ENCODE data around the gene P3H3. TPM values are rescaled to one million over a fixed set of nuclear protein-coding genes. Genes with fewer than 3 reads are reported as not detected.

The P3H3 gene
- total and polyA plus RNA-seq, 9 of the 15 experiments (the other 6 are each of a cell fraction or from before 2014, with no cell fraction given), result 0.03 to 15.0 (median 4.8) TPM

DNA sequence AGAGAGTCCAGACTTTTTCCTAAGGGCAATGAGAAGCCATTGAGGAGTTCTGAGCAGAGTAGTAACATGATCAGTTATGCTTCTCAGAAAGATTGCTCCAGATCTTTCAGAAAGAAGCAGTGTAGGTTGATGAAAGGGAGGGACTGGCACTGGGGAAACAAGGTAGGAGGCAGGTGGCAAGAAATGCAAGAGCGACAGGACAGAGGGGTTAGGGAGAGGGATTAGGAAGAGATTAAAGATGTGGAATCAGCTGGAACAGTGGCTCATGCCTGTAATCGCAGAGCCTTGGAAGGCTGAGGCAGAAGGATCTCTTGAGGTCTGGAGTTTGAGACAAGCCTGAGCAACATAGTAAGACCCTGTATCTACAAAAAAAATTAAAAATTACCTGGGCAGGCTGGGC lies 19.5 kb downstream of the P3H3 start (continued):
- TF ChIP-seq, protein P1, sequence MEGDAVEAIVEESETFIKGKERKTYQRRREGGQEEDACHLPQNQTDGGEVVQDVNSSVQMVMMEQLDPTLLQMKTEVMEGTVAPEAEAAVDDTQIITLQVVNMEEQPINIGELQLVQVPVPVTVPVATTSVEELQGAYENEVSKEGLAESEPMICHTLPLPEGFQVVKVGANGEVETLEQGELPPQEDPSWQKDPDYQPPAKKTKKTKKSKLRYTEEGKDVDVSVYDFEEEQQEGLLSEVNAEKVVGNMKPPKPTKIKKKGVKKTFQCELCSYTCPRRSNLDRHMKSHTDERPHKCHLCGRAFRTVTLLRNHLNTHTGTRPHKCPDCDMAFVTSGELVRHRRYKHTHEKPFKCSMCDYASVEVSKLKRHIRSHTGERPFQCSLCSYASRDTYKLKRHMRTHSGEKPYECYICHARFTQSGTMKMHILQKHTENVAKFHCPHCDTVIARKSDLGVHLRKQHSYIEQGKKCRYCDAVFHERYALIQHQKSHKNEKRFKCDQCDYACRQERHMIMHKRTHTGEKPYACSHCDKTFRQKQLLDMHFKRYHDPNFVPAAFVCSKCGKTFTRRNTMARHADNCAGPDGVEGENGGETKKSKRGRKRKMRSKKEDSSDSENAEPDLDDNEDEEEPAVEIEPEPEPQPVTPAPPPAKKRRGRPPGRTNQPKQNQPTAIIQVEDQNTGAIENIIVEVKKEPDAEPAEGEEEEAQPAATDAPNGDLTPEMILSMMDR (IDR thresholded peaks at IDR 0.05 in 2 of 3, conservative IDR thresholded peaks at IDR 0.05 in 1 of 3; ENCODE audit: insufficient read depth in 2 of 3, low read depth in 1 of 3, low read length in 3 of 3), result no peak
- TF ChIP-seq MCM7 (IDR thresholded peaks at IDR 0.05), result no peak
- no peak for TF ChIP-seq HIVEP1 (CRISPR knock-in tag; IDR thresholded peaks at IDR 0.05)
- no peak for TF ChIP-seq NBN (IDR thresholded peaks at IDR 0.05; ENCODE audit: low read depth)
- no peak for TF ChIP-seq YY1 (IDR thresholded peaks at IDR 0.05; ENCODE audit: borderline replicate concordance in 1 of 3, control insufficient read depth in 1 of 3, extremely low read depth in 1 of 3, insufficient read depth in 3 of 3, insufficient read length in 1 of 3, insufficient replicate concordance in 2 of 3, low read depth in 1 of 3, low read length in 2 of 3)
- no peak for TF ChIP-seq HOXB6 (CRISPR knock-in tag; IDR thresholded peaks at IDR 0.05; ENCODE audit: borderline replicate concordance)
- TF ChIP-seq, protein P2, sequence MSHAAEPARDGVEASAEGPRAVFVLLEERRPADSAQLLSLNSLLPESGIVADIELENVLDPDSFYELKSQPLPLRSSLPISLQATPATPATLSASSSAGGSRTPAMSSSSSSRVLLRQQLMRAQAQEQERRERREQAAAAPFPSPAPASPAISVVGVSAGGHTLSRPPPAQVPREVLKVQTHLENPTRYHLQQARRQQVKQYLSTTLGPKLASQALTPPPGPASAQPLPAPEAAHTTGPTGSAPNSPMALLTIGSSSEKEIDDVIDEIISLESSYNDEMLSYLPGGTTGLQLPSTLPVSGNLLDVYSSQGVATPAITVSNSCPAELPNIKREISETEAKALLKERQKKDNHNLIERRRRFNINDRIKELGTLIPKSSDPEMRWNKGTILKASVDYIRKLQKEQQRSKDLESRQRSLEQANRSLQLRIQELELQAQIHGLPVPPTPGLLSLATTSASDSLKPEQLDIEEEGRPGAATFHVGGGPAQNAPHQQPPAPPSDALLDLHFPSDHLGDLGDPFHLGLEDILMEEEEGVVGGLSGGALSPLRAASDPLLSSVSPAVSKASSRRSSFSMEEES (CRISPR knock-in tag; IDR thresholded peaks at IDR 0.05), result no peak

Data from K562 (cell line).